Liver (tissue), 9 donors: Measurements from ENCODE around the gene FCSK. TPM values are rescaled to one million over a fixed set of nuclear protein-coding genes. Genes with fewer than 3 reads are reported as not detected.

Experiments used
- DNase-seq: peaks from one replicate; pipeline ENCODE4 v3.0.0-alpha.2; 2017; ENCODE audit warnings: low spot score
- H3K27ac ChIP-seq, 2 donors: one replicate each; pipeline ENCODE4 v1.7.0; 2013; ENCODE audit warnings: inconsistent platforms in 2 of 2, low read length in 2 of 2, control low read depth in 1 of 2, low read depth in 1 of 2, mild to moderate bottlenecking in 1 of 2
- H3K27me3 ChIP-seq, 4 donors: one replicate each; pipeline versions ENCODE4 v1.6.1 to v1.7.0; 2013; ENCODE audit warnings: low read length in 3 of 4, inconsistent platforms in 1 of 4, mild to moderate bottlenecking in 1 of 4, moderate library complexity in 1 of 4; ENCODE audit not compliant: control insufficient read depth in 4 of 4, insufficient read depth in 4 of 4
- H3K36me3 ChIP-seq, 4 donors: one replicate each; pipeline versions ENCODE4 v1.6.1 to v1.7.0; 2013; ENCODE audit warnings: low read length in 3 of 4, mild to moderate bottlenecking in 3 of 4, low read depth in 1 of 4, moderate library complexity in 1 of 4; ENCODE audit not compliant: control insufficient read depth in 4 of 4, insufficient read depth in 3 of 4
- H3K4me1 ChIP-seq, 4 donors: one replicate each; pipeline versions ENCODE4 v1.6.1 to v1.7.0; 2013; ENCODE audit warnings: low read length in 3 of 4, mild to moderate bottlenecking in 3 of 4, moderate library complexity in 1 of 4; ENCODE audit not compliant: control insufficient read depth in 4 of 4, insufficient read depth in 4 of 4
- H3K4me3 ChIP-seq, 3 donors: one replicate each; pipeline versions ENCODE4 v1.6.1 to v1.7.0; 2013; ENCODE audit warnings: low read length in 3 of 3, control low read depth in 1 of 3, low read depth in 1 of 3, mild to moderate bottlenecking in 1 of 3
- H3K9ac ChIP-seq, 2 donors: one replicate each; pipeline ENCODE4 v1.7.0; 2013; ENCODE audit warnings: low read length in 2 of 2, mild to moderate bottlenecking in 2 of 2, moderate library complexity in 2 of 2, control low read depth in 1 of 2, low read depth in 1 of 2
- H3K9me3 ChIP-seq, 4 donors: one replicate each; pipeline versions ENCODE4 v1.6.1 to v1.7.0; 2013; ENCODE audit warnings: low read length in 3 of 4; ENCODE audit not compliant: control insufficient read depth in 4 of 4
- ATF3 ChIP-seq: IDR thresholded peaks from 2 replicates; pipeline ENCODE4 v1.6.1; 2016; ENCODE audit warnings: antibody characterized with exemption
- CTCF ChIP-seq: fragments of 150-350 bp; IDR thresholded peaks from 2 replicates; pipeline ENCODE4 v1.5.1; 2017; ENCODE audit warnings: improper control_type of control experiment, low read depth, low read length; ENCODE audit not compliant: missing input control
- EGR1 ChIP-seq, 2 donors: IDR thresholded peaks; 2 replicates each; pipeline ENCODE4 v1.6.1; 2016 to 2018; ENCODE audit warnings: antibody characterized with exemption in 2 of 2, low read depth in 2 of 2
- FOXA1 ChIP-seq: IDR thresholded peaks from 2 replicates; pipeline ENCODE4 v1.6.1; 2016; ENCODE audit warnings: antibody characterized with exemption
- FOXA2 ChIP-seq: IDR thresholded peaks from 2 replicates; pipeline ENCODE4 v1.6.1; 2016; ENCODE audit warnings: antibody characterized with exemption
- GABPA ChIP-seq, 2 donors: IDR thresholded peaks in 1 of 2; conservative IDR thresholded peaks in 1 of 2; 2 replicates each; pipeline ENCODE4 v1.6.1; 2016; ENCODE audit warnings: antibody characterized with exemption in 2 of 2, mild to moderate bottlenecking in 1 of 2, moderate library complexity in 1 of 2
- HNF4A ChIP-seq, 2 donors: conservative IDR thresholded peaks; 2 replicates each; pipeline ENCODE4 v1.6.1; 2016; ENCODE audit warnings: antibody characterized with exemption in 2 of 2, mild to moderate bottlenecking in 2 of 2
- HNF4G ChIP-seq: IDR thresholded peaks from 2 replicates; pipeline ENCODE4 v1.6.1; 2016; ENCODE audit warnings: antibody characterized with exemption
- JUND ChIP-seq, 2 donors: IDR thresholded peaks; 2 replicates each; pipeline ENCODE4 v1.6.1; 2016; ENCODE audit warnings: antibody characterized with exemption in 2 of 2
- MAX ChIP-seq: IDR thresholded peaks from 2 replicates; pipeline ENCODE4 v1.6.1; 2016; ENCODE audit warnings: antibody characterized with exemption
- NR2F2 ChIP-seq: IDR thresholded peaks from 2 replicates; pipeline ENCODE4 v1.6.1; 2016; ENCODE audit warnings: antibody characterized with exemption
- RAD21 ChIP-seq, 2 donors: IDR thresholded peaks; 2 replicates each; pipeline ENCODE4 v1.6.1; 2016; ENCODE audit warnings: antibody characterized with exemption in 2 of 2, mild to moderate bottlenecking in 2 of 2
- REST ChIP-seq: IDR thresholded peaks from 2 replicates; pipeline ENCODE4 v1.6.1; 2016; ENCODE audit warnings: antibody characterized with exemption, mild to moderate bottlenecking
- RXRA ChIP-seq, 2 donors: IDR thresholded peaks; 2 replicates each; pipeline ENCODE4 v1.6.1; 2017 to 2018; ENCODE audit warnings: antibody characterized with exemption in 2 of 2, mild to moderate bottlenecking in 1 of 2
- SP1 ChIP-seq: IDR thresholded peaks from 2 replicates; pipeline ENCODE4 v1.6.1; 2018; ENCODE audit warnings: antibody characterized with exemption, mild to moderate bottlenecking
- TAF1 ChIP-seq: conservative IDR thresholded peaks from 2 replicates; pipeline ENCODE4 v1.6.1; 2016; ENCODE audit warnings: antibody characterized with exemption, mild to moderate bottlenecking
- YY1 ChIP-seq: IDR thresholded peaks from 2 replicates; pipeline ENCODE4 v1.6.1; 2016; ENCODE audit warnings: antibody characterized with exemption, mild to moderate bottlenecking
- ZBTB33 ChIP-seq: IDR thresholded peaks from 2 replicates; pipeline ENCODE4 v1.6.1; 2016; ENCODE audit warnings: antibody characterized with exemption
- WGBS: extraction: QIAGEN DNeasy Blood & Tissue Kit; methylation state at CpG from one replicate; pipeline ENCODE4 v1.1.7; 2013; 5-methylcytosine and 5-hydroxymethylcytosine counted together
- polyA plus RNA-seq, 2 donors: library from polyadenylated mRNA; stranded (reverse) in 1 of 2; unstranded in 1 of 2; fragments of 200-250 nt in 1 of 2; fragments of >200 nt in 1 of 2; fragmentation: Nextera tagmentation in 1 of 2; extraction: Ambion mirVana in 1 of 2; gene quantifications; one replicate each; pipeline versions ENCODE4 v1.2.1 to v1.2.3, GENCODE V29; 2013 to 2015
- total RNA-seq, 2 donors: library from RNA; depleted of rRNA; stranded (reverse); fragments of >200 nt; gene quantifications; one replicate each; pipeline ENCODE4 v1.2.3, GENCODE V29; 2014
- donor health status: healthy.
- donor health status: healthy.
- donor health status: healthy.
- donor health status: healthy.
- donor health status: healthy.

Gene FCSK
- total and polyA plus RNA-seq, 4 donors, result 4.3 to 20.2 (median 8.5) TPM

- H3K9ac ChIP-seq, result no peak overlapping the region
- H3K36me3 ChIP-seq, result peaks cover 3 to 38% (median 7%) of the 10 kb centered on the region in 4 donors
- no peak for TF ChIP-seq JUND (IDR thresholded peaks at IDR 0.05)
- TF ChIP-seq RAD21 (IDR thresholded peaks at IDR 0.05), result no peak
- no peak for TF ChIP-seq GABPA (IDR thresholded peaks at IDR 0.05 in 1 of 2, conservative IDR thresholded peaks at IDR 0.05 in 1 of 2)
- TF ChIP-seq HNF4A (conservative IDR thresholded peaks at IDR 0.05), result no peak
- no peak for TF ChIP-seq FOXA1
- no peaks in the 10 kb centered on the region for H3K9me3 ChIP-seq
- H3K4me1 ChIP-seq, result no peaks in the 10 kb centered on the region
- no peak overlapping the region for H3K4me3 ChIP-seq
- no peak overlapping the region for H3K27ac ChIP-seq
- 89% methylated on average over 13 of the region's 13 CpGs for WGBS
- no peaks in the 10 kb centered on the region for H3K27me3 ChIP-seq
- DNase-seq, result no peak
Observed at GRCh38 chr16:70465999-70466804, 11.8 kb downstream of the FCSK start.

- Histone ChIP-seq H3K27ac (no peak overlapping the region), H3K36me3 (peaks cover 3 to 39% (median 7%) of the 10 kb centered on the region in 4 donors), H3K9me3 (no peaks in the 10 kb centered on the region), H3K4me1 (no peaks in the 10 kb centered on the region), H3K4me3 (no peak overlapping the region), H3K9ac (no peak overlapping the region), H3K27me3 (no peaks in the 10 kb centered on the region)
- WGBS, result 93% methylated on average over 7 of the region's 7 CpGs
- DNase-seq, result no peak
- TF ChIP-seq ATF3 (no peak), HNF4A (conservative IDR thresholded peaks at IDR 0.05) (no peak), CTCF (no peak), SP1 (no peak), HNF4G (no peak), RAD21 (IDR thresholded peaks at IDR 0.05) (no peak), GABPA (IDR thresholded peaks at IDR 0.05 in 1 of 2, conservative IDR thresholded peaks at IDR 0.05 in 1 of 2) (no peak), JUND (IDR thresholded peaks at IDR 0.05) (no peak), FOXA2 (no peak), FOXA1 (no peak), EGR1 (IDR thresholded peaks at IDR 0.05; ENCODE audit: low read depth in 2 of 2) (no peak), ZBTB33 (no peak), YY1 (no peak), REST (no peak), MAX (no peak), RXRA (IDR thresholded peaks at IDR 0.05) (no peak), TAF1 (no peak), NR2F2 (no peak)
Observed at GRCh38 chr16:70466805-70467076, 12.3 kb downstream of the FCSK start.
